ENCODE measurements around the gene KRT15.

GRCh38 chr17:41539071-41539492 lies 20.4 kb upstream of the KRT15 start:
- TF ChIP-seq, protein P1, sequence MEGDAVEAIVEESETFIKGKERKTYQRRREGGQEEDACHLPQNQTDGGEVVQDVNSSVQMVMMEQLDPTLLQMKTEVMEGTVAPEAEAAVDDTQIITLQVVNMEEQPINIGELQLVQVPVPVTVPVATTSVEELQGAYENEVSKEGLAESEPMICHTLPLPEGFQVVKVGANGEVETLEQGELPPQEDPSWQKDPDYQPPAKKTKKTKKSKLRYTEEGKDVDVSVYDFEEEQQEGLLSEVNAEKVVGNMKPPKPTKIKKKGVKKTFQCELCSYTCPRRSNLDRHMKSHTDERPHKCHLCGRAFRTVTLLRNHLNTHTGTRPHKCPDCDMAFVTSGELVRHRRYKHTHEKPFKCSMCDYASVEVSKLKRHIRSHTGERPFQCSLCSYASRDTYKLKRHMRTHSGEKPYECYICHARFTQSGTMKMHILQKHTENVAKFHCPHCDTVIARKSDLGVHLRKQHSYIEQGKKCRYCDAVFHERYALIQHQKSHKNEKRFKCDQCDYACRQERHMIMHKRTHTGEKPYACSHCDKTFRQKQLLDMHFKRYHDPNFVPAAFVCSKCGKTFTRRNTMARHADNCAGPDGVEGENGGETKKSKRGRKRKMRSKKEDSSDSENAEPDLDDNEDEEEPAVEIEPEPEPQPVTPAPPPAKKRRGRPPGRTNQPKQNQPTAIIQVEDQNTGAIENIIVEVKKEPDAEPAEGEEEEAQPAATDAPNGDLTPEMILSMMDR (optimal IDR thresholded peaks at IDR 0.05 in 1 of 3, IDR thresholded peaks at IDR 0.05 in 1 of 3, conservative IDR thresholded peaks at IDR 0.05 in 1 of 3; ENCODE audit: extremely low read depth in 1 of 3, insufficient read depth in 2 of 3, low read length in 3 of 3): no peak
- TF ChIP-seq EZH2 (IDR thresholded peaks at IDR 0.05; ENCODE audit: low read length): no peak
